GM23338 (cell line): ENCODE measurements around the gene TPO. TPM values are rescaled to one million over a fixed set of nuclear protein-coding genes. Genes with fewer than 3 reads are reported as not detected.

Source experiments
- ATAC-seq: fragments of 200-7000 bp; cut with Tn5 transposase; 3 replicates; pipeline ENCODE4 v1.9.1; 2020
- DNase-seq: peaks from one replicate; pipeline ENCODE4 v3.0.0-alpha.2; 2015; ENCODE audit warnings: low spot score
- H2AFZ ChIP-seq: fragments of 200-600 bp; sonication (generic); 2 replicates; pipeline ENCODE4 v1.8.0; 2016; ENCODE audit warnings: antibody characterized with exemption, mild to moderate bottlenecking, moderate library complexity
- H3F3A ChIP-seq: fragments of 200-600 bp; sonication (generic); replicated peaks from 2 replicates; pipeline ENCODE4 v1.8.0; 2017; ENCODE audit warnings: antibody characterized with exemption, mixed run types, low read depth
- H3K27ac ChIP-seq: fragments of 200-600 bp; sonication (generic); 2 replicates; pipeline ENCODE4 v1.6.1; 2016; ENCODE audit warnings: low read depth
- H3K27me3 ChIP-seq: fragments of 200-600 bp; sonication (generic); 2 replicates; pipeline ENCODE4 v1.8.0; 2016; ENCODE audit warnings: mild to moderate bottlenecking, mixed run types, moderate library complexity; ENCODE audit not compliant: insufficient read depth
- H3K36me3 ChIP-seq: fragments of 200-600 bp; sonication (generic); 2 replicates; pipeline ENCODE4 v1.8.0; 2016; ENCODE audit warnings: mild to moderate bottlenecking; ENCODE audit not compliant: insufficient read depth
- H3K4me1 ChIP-seq: fragments of 200-600 bp; sonication (generic); 2 replicates; pipeline ENCODE4 v1.8.0; 2016; ENCODE audit warnings: mild to moderate bottlenecking, moderate library complexity; ENCODE audit not compliant: insufficient read depth
- H3K4me2 ChIP-seq: fragments of 200-600 bp; sonication (generic); 2 replicates; pipeline ENCODE4 v1.7.1; 2017; ENCODE audit warnings: mixed run types
- H3K4me3 ChIP-seq: fragments of 200-600 bp; sonication (generic); 2 replicates; pipeline ENCODE4 v1.6.1; 2016; ENCODE audit warnings: mixed run types
- H3K79me2 ChIP-seq: fragments of 200-600 bp; sonication (generic); replicated peaks from 2 replicates; pipeline ENCODE4 v1.8.0; 2017; ENCODE audit warnings: mild to moderate bottlenecking; ENCODE audit not compliant: insufficient read depth
- H3K9me2 ChIP-seq: fragments of 200-600 bp; sonication (generic); 2 replicates; pipeline ENCODE4 v1.8.0; 2017; ENCODE audit not compliant: insufficient read depth
- H4K20me1 ChIP-seq: fragments of 200-600 bp; sonication (generic); replicated peaks from 2 replicates; pipeline ENCODE4 v1.8.0; 2017; ENCODE audit warnings: mild to moderate bottlenecking; ENCODE audit not compliant: insufficient read depth
- H3K27ac Mint-ChIP-seq: 2 replicates; pipeline ENCODE4 v1.8.0; 2020; ENCODE audit warnings: inconsistent platforms, mild to moderate bottlenecking, moderate library complexity, mixed read lengths
- H3K27me3 Mint-ChIP-seq: 3 replicates; pipeline ENCODE4 v1.8.0; 2022; ENCODE audit warnings: low read depth, mild to moderate bottlenecking, moderate library complexity, mixed read lengths, inconsistent platforms; ENCODE audit not compliant: insufficient read depth, poor library complexity
- H3K36me3 Mint-ChIP-seq: 3 replicates; pipeline ENCODE4 v1.8.0; 2021; ENCODE audit warnings: low read depth, mild to moderate bottlenecking, inconsistent platforms, moderate library complexity, mixed read lengths
- H3K4me1 Mint-ChIP-seq: 3 replicates; pipeline ENCODE4 v1.8.0; 2020; ENCODE audit warnings: mild to moderate bottlenecking, inconsistent platforms, mixed read lengths
- H3K4me3 Mint-ChIP-seq: 3 replicates; pipeline ENCODE4 v1.8.0; 2021; ENCODE audit warnings: moderate library complexity, mild to moderate bottlenecking, inconsistent platforms, mixed read lengths
- H3K9me3 Mint-ChIP-seq: 3 replicates; pipeline ENCODE4 v1.8.0; 2020; ENCODE audit warnings: moderate library complexity, mild to moderate bottlenecking, inconsistent platforms, mixed read lengths
- CREB1 ChIP-seq: fragments of 250-450 bp; sonication (Bioruptor Pico); IDR thresholded peaks from 2 replicates; pipeline ENCODE4 v1.5.0; 2020; ENCODE audit warnings: low read depth, mild to moderate bottlenecking, moderate library complexity
- CTCF ChIP-seq, 2 experiments: fragments of 200-600 bp in 1 of 2; sonication (generic) in 1 of 2; conservative IDR thresholded peaks; 2 replicates each; pipeline versions ENCODE4 v1.5.1 to v1.6.1; 2016 to 2017; ENCODE audit warnings: antibody characterized with exemption in 2 of 2, low read depth in 2 of 2, mild to moderate bottlenecking in 2 of 2, moderate library complexity in 1 of 2
- EZH2 ChIP-seq: fragments of 200-600 bp; sonication (generic); IDR thresholded peaks from one replicate; pipeline ENCODE4 v1.8.0; 2017; ENCODE audit warnings: antibody characterized with exemption, mild to moderate bottlenecking, low read depth; ENCODE audit not compliant: unreplicated experiment
- EZH2phosphoT487 ChIP-seq: fragments of 200-600 bp; sonication (generic); IDR thresholded peaks from one replicate; pipeline ENCODE4 v1.8.1; 2018; ENCODE audit warnings: antibody characterized with exemption; ENCODE audit not compliant: unreplicated experiment
- JUNB ChIP-seq: IDR thresholded peaks from one replicate; pipeline ENCODE4 v1.6.1; 2016; ENCODE audit warnings: antibody characterized with exemption; ENCODE audit not compliant: unreplicated experiment
- NANOG ChIP-seq: IDR thresholded peaks from 2 replicates; pipeline ENCODE4 v1.6.1; 2016; ENCODE audit warnings: antibody characterized with exemption, borderline replicate concordance
- POLR2AphosphoS5 ChIP-seq: IDR thresholded peaks from 2 replicates; pipeline ENCODE4 v1.6.1; 2016; ENCODE audit warnings: antibody characterized with exemption, low read depth
- REST ChIP-seq: IDR thresholded peaks from one replicate; pipeline ENCODE4 v1.6.1; 2018; ENCODE audit warnings: antibody characterized with exemption; ENCODE audit not compliant: unreplicated experiment
- STAT1 ChIP-seq: IDR thresholded peaks from one replicate; pipeline ENCODE4 v1.6.1; 2016; ENCODE audit warnings: antibody characterized with exemption; ENCODE audit not compliant: unreplicated experiment
- ZNF114 ChIP-seq: fragments of 250-450 bp; sonication (Bioruptor Pico); IDR thresholded peaks from 2 replicates; pipeline ENCODE4 v1.5.0; 2020; ENCODE audit warnings: mild to moderate bottlenecking, moderate library complexity
- ZNF331 ChIP-seq: fragments of 250-450 bp; sonication (Bioruptor Pico); IDR thresholded peaks from 2 replicates; pipeline ENCODE4 v1.5.0; 2020; ENCODE audit warnings: low read depth, mild to moderate bottlenecking, moderate library complexity
- ZNF462 ChIP-seq: fragments of 250-450 bp; sonication (Bioruptor Pico); IDR thresholded peaks from 2 replicates; pipeline ENCODE4 v1.5.0; 2020; ENCODE audit warnings: mild to moderate bottlenecking, moderate library complexity
- polyA plus RNA-seq: library from polyadenylated mRNA; unstranded; fragments of >200 nt; fragmentation: Nextera tagmentation; extraction: Ambion mirVana; gene quantifications from 2 replicates; pipeline ENCODE4 v1.2.1, GENCODE V29; 2016
- total RNA-seq: library from RNA; depleted of rRNA; stranded (reverse); fragments of >200 nt; shearing (Covaris generic); gene quantifications from 2 replicates; pipeline ENCODE4 v1.2.3, GENCODE V29; 2014
- TF ChIP-seq, protein P1 (sequence below): IDR thresholded peaks from 2 replicates; pipeline ENCODE4 v1.6.1; 2016; ENCODE audit warnings: antibody characterized with exemption

Gene TPO
- total and polyA plus RNA-seq, 2 experiments from 2014 or later = 0.74 TPM; not detected in 1

GRCh38 chr2:1478311-1479305 is 65.3 kb downstream of the TPO start:
- Mint-ChIP-seq H3K27me3 (peaks cover 5% of the 10 kb centered on the region), H3K4me3 (no peak overlapping the region), H3K4me1 (peaks cover 9% of the 10 kb centered on the region), H3K9me3 (peaks cover 8% of the 10 kb centered on the region), H3K27ac (no peak overlapping the region), H3K36me3 (peaks cover 6% of the 10 kb centered on the region; the same call in 2 of the 3 replicates)
- Histone ChIP-seq H3K36me3 (no peaks in the 10 kb centered on the region), H4K20me1 (no peaks in the 10 kb centered on the region), H3K9me2 (no peaks in the 10 kb centered on the region), H3K27ac (no peak overlapping the region), H3K4me1 (peaks cover 10% of the 10 kb centered on the region), H2AFZ (no peak overlapping the region), H3K27me3 (no peaks in the 10 kb centered on the region), H3K4me2 (no peak overlapping the region), H3K79me2 (no peaks in the 10 kb centered on the region), H3K4me3 (no peak overlapping the region), H3F3A (no peaks in the 10 kb centered on the region)
- DNase-seq (no peak), ATAC-seq (no peak)
- TF ChIP-seq ZNF462 (no peak), ZNF114 (no peak), EZH2phosphoT487 (no peak), POLR2AphosphoS5 (no peak), ZNF331 (no peak), CREB1 (no peak), CTCF (conservative IDR thresholded peaks at IDR 0.05; ENCODE audit: low read depth in 2 of 2) (no peak), STAT1 (no peak), REST (no peak), EZH2 (no peak), NANOG (no peak), JUNB (no peak)
- TF ChIP-seq, protein P1, sequence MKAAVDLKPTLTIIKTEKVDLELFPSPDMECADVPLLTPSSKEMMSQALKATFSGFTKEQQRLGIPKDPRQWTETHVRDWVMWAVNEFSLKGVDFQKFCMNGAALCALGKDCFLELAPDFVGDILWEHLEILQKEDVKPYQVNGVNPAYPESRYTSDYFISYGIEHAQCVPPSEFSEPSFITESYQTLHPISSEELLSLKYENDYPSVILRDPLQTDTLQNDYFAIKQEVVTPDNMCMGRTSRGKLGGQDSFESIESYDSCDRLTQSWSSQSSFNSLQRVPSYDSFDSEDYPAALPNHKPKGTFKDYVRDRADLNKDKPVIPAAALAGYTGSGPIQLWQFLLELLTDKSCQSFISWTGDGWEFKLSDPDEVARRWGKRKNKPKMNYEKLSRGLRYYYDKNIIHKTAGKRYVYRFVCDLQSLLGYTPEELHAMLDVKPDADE = no peak
